Stimulated activated CD8-positive, alpha-beta memory T cell treated with anti-CD3 and anti-CD28 coated beads, Interleukin-4, amount 100 ng/mL, for 4 hours (primary cell): Measurements from ENCODE around the gene RYR1.
"Not testable (repeated sequence)": the region's sequence is repeated elsewhere in the genome, so short reads cannot be mapped to it uniquely, and the experiment has no call there.

Experiments
- DNase-seq, 2 donors: peaks; one replicate each; pipeline ENCODE4 v3.0.0-alpha.2; 2020; ENCODE audit warnings: low read depth in 2 of 2, low spot score in 1 of 2

The RYR1 gene

DNA sequence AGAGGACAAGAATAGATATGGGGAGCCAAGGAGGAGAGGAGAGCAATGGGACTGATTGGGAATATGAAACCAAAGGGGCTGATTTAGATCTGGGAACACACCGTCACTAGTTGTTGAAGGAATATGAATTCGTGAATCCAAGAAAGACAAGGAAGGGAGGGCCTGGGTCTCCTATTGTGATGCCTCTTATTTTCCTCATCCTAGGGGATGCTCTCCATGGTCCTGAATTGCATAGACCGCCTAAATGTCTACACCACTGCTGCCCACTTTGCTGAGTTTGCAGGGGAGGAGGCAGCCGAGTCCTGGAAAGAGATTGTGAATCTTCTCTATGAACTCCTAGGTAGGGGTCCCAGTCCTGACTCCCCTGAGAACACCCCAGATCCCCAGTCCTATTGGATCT, 21.5 kb downstream of the RYR1 start:
- DNase-seq: no peak

DNA sequence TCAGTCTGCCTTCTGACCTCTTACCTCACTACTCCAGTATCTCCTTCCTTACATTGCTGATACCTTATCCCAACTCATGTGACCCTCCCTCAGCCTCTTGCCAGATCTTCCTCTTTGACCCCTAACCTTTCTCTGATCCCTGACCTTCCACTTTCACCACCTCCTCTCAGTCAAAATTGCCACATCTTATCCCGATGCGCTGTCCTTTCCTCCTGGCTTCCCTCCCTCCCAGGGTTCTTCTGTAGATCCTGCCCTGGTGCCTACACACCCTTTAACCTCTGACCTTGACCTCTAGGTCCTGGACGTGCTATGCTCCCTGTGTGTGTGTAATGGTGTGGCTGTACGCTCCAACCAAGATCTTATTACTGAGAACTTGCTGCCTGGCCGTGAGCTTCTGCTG, 23.7 kb downstream of the RYR1 start:
- no peak for DNase-seq

GRCh38 chr19:38457690-38458405, 24.4 kb downstream of the RYR1 start:
- DNase-seq: no peak

GRCh38 chr19:38458991-38459390, 25.5 kb downstream of the RYR1 start:
- DNase-seq: no peak

DNA sequence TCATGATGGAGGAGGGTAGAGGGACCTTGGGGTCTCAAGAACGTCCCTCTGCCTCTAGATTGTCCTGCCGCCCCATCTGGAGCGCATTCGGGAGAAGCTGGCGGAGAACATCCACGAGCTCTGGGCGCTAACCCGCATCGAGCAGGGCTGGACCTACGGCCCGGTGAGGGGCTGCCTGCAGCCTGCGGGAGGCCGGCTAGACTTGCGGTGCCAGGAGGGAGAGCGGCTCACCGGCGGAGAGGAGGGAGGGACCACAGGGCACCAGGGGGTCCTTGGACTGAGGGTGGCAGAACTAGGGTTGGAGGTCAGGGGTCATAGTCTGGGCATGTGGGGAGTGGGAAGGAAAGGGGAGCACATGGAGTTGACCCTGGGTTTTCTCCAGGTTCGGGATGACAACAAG, 29.9 kb downstream of the RYR1 start:
- no peak for DNase-seq

GRCh38 chr19:38464421-38465082, 31.1 kb downstream of the RYR1 start:
- no peak for DNase-seq

DNA sequence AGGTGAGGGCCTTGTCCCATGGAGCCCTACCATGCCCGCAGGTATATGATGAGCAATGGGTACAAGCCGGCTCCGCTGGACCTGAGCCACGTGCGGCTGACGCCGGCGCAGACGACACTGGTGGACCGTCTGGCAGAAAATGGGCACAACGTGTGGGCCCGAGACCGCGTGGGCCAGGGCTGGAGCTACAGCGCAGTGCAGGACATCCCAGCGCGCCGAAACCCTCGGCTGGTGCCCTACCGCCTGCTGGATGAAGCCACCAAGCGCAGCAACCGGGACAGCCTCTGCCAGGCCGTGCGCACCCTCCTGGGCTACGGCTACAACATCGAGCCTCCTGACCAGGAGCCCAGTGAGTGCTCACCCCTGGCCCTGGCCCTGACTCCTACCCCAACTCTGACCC, 32.6 kb downstream of the RYR1 start:
- DNase-seq: no peak

DNA sequence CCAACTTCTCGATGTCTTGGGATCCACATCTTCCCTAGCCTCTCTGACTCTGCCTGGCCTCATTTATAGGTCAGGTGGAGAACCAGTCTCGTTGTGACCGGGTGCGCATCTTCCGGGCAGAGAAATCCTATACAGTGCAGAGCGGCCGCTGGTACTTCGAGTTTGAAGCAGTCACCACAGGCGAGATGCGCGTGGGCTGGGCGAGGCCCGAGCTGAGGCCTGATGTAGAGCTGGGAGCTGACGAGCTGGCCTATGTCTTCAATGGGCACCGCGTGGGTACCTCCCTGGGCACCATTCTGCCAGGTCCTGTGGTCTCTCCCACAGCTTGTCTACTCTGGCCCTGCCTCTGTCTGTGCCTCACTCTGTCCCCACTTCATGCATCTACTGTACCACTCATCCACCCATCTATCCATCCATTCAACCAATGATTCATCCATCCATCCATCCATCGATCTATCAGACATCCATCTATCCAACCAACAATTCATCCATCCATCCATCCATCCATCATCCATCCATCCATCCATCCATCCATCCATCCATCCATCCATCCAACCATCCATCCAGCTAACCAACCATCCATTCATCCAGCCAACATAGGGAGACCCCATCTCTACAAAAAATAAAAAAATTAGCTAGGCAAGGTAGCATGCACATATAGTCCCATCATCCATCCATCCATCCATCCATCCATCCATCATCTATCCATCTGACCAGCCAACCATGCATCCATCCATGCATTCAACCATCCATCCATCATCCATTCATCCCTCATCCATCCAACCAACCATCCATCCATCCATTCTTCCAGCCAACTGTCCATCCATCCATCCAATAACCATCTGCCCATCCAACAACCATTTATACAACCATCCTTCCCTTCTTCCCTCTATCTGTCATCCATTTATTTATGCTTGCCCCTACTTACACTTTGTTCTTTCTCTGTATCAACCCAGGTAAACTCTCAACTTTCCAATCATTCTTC, 34.3 kb downstream of the RYR1 start:
- DNase-seq: no peak

GRCh38 chr19:38469151-38469550, 35.7 kb downstream of the RYR1 start:
- DNase-seq: no peak

- no peak for DNase-seq
Measured at GRCh38 chr19:38470788-38471480, 37.4 kb downstream of the RYR1 start.

- DNase-seq: not testable (repeated sequence)
Measured at GRCh38 chr19:38472725-38473124, 39.2 kb downstream of the RYR1 start.

GRCh38 chr19:38473201-38473600, 39.7 kb downstream of the RYR1 start:
- DNase-seq: no peak

- no peak for DNase-seq
Measured at GRCh38 chr19:38475176-38475575, 41.7 kb downstream of the RYR1 start.

DNA sequence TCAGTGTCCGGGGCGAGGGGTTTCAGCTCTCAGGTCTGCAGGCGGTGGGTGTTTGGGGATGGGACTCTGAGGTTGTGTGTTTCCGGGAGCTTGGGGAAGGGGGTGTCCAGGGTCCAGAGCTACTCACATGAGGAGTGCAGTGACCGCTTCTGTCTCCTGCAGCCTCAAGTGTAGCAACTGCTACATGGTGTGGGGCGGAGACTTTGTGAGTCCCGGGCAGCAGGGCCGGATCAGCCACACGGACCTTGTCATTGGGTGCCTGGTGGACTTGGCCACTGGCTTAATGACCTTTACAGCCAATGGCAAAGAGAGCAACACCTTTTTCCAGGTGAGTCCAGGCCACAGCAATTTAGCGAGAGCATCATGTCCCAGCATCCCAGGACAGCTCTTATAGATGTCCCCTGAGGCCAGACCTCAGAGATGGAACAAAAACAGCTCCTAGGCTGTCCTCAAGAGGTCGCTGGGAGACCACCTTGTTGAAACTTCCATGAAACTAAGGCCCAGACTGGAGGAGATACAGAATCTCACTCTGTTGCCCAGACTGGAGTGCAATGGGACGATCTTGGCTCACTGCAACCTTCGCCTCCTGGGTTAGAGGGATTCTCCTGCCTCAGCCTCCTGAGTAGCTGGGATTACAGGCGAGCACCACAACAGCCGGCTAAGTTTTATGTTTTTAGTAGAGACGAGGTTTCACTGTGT, 44.9 kb downstream of the RYR1 start:
- DNase-seq: no peak

DNA sequence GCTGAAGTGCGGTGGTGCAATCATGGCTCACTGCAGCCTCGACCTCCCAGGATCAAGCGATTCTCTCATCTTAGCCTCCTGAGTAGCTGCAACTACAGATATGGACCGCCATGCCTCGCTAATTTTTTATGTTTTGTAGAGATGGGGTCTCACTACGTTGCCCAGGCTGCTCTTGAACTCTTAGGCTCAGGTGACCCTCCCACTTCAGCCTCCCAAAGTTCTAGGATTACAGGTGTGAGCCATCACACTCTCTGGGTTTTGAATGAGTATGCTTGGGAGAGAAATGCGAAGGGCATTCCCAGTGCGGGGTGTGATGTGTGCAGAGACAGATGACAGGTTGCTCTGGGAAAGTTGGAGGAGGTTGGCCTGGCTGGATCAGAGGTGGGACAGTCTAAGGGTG, 49.0 kb downstream of the RYR1 start:
- DNase-seq: no peak

DNA sequence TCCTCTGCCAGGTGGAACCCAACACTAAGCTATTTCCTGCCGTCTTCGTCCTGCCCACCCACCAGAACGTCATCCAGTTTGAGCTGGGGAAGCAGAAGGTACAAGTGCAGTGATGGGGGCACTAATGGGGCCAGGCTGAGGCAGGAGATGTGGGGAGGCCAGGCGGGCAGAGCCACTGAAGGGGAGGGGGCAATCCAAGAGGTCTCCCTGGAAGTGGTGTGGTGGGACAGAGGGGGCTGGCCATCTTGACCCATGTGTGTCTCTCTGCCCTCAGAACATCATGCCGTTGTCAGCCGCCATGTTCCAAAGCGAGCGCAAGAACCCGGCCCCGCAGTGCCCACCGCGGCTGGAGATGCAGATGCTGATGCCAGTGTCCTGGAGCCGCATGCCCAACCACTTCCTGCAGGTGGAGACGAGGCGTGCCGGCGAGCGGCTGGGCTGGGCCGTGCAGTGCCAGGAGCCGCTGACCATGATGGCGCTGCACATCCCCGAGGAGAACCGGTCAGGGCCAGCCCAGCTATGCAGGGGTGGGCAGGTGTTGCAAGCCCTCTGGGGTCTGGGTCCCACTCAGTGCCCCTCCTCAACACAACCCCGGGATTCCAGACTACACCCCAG, 49.6 kb downstream of the RYR1 start:
- no peak for DNase-seq

DNA sequence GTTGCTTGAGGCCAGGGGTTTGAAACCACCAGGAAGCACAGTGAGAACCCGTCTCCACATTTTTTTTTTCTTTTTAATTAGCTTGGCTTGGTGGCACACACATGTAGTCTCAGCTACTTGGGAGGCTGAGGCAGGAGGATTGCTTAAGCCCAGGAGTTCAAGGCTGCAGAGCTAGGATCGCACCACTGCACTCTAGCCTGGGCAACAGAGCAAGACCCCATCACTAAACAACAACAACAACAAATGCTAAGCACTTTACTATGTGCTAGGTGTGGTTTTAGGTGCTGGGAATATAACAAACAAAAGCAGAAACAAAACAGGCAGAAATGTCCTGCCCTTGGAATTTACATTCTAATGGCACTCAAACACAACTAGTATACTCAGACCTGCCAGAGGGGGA, 51.3 kb downstream of the RYR1 start:
- no peak for DNase-seq

DNA sequence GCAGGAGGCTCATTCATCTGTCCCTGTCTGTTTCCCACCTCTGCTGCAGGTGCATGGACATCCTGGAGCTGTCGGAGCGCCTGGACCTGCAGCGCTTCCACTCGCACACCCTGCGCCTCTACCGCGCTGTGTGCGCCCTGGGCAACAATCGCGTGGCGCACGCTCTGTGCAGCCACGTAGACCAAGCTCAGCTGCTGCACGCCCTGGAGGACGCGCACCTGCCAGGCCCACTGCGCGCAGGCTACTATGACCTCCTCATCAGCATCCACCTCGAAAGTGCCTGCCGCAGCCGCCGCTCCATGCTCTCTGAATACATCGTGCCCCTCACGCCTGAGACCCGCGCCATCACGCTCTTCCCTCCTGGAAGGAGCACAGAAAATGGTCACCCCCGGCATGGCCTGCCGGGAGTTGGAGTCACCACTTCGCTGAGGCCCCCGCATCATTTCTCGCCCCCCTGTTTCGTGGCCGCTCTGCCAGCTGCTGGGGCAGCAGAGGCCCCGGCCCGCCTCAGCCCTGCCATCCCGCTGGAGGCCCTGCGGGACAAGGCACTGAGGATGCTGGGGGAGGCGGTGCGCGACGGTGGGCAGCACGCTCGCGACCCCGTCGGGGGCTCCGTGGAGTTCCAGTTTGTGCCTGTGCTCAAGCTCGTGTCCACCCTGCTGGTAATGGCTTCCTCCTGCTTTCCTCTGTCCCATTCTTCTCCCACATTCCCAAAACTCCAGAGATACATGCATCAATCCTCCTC, 52.2 kb downstream of the RYR1 start:
- DNase-seq: no peak

DNA sequence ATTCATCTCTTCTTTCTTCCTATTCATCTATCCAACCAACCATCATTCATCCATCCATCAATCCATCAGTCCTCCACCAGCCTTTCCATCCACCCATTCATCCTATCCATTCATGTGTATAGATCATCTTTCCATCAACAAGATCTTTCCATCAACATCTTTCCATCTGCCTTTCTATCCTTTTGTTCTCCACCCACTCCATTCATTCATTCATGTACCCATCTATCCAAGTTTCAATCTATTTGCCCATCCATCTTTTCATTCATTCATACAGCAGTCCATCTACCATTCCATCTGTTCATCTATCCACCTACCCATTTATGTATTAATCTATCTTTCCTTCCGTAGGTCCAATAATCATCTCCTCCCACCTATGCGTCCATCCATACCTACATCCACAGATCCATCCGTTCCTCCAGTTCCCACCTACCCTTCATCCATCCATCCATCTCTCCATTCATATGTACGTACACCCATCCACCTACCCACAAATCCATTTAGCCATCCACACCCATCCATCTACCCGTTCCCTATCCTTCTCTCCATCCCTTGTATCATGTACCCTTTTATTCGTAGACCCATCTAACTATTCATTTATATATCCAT, 53.3 kb downstream of the RYR1 start:
- no peak for DNase-seq
